ENCODE results near the gene HASPIN. TPM values are rescaled to one million over a fixed set of nuclear protein-coding genes. Genes with fewer than 3 reads are reported as not detected.

Gene HASPIN
- total RNA-seq, 4 donors from 2014 or later = 1.4 to 5.4 (median 3.0) TPM

- Histone ChIP-seq H3K9me3 (no peaks in the 10 kb centered on the region), H3K36me3 (no peaks in the 10 kb centered on the region), H3K27ac (no peak overlapping the region), H3K4me1 (peaks cover 0 to 12% (median 0%) of the 10 kb centered on the region in 3 donors), H3K4me3 (no peak overlapping the region), H3K27me3 (peaks cover 0 to 49% (median 0%) of the 10 kb centered on the region in 4 donors)
- intact Hi-C loops (cut with DNase I) = no loop called here
- DNase-seq = no peak
- TF ChIP-seq, protein P1, sequence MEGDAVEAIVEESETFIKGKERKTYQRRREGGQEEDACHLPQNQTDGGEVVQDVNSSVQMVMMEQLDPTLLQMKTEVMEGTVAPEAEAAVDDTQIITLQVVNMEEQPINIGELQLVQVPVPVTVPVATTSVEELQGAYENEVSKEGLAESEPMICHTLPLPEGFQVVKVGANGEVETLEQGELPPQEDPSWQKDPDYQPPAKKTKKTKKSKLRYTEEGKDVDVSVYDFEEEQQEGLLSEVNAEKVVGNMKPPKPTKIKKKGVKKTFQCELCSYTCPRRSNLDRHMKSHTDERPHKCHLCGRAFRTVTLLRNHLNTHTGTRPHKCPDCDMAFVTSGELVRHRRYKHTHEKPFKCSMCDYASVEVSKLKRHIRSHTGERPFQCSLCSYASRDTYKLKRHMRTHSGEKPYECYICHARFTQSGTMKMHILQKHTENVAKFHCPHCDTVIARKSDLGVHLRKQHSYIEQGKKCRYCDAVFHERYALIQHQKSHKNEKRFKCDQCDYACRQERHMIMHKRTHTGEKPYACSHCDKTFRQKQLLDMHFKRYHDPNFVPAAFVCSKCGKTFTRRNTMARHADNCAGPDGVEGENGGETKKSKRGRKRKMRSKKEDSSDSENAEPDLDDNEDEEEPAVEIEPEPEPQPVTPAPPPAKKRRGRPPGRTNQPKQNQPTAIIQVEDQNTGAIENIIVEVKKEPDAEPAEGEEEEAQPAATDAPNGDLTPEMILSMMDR (IDR thresholded peaks at IDR 0.05) = no peak
- no peak for TF ChIP-seq POLR2A (IDR thresholded peaks at IDR 0.05)
- 17 to 22% methylated on average over 1 to 5 of the region's 13 CpGs for WGBS, 2 donors
These were observed 38.5 kb upstream of the HASPIN start for GRCh38 chr17:3685174-3685573.

DNA sequence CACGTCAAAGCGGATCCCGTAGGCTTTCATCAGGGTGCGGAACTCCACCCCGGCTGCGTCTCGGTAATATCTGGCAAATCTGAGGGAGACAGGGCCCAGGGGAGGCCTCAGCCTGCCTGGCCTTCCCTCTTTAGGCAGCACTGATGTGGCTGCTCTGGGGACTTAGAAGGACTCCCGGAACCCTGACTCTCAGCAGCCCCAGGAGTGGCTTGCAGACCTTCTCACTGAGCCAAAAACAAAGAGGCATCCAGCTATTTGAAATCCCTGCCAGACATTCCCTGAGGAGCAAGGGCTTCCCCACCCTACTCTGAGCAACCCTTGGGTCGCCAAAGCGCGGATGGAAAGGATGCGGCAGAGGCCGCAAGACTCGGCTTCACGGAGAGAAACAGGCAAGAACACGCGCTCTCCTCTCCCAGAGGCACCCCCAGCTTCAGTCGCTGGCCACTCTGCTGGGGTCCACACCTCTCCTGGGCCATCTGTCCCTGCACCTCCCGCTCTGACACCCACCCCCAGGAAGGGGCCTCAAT is 35.6 kb upstream of the HASPIN start:
- Histone ChIP-seq H3K9me3 (no peaks in the 10 kb centered on the region), H3K4me1 (peaks cover 0 to 8% (median 0%) of the 10 kb centered on the region in 3 donors), H3K27ac (no peak overlapping the region), H3K4me3 (no peak overlapping the region), H3K36me3 (no peaks in the 10 kb centered on the region), H3K27me3 (peaks cover 0 to 55% (median 0%) of the 10 kb centered on the region in 4 donors)
- WGBS, 2 donors = 70% methylated on average over 2 of the region's 19 CpGs; no CpG with 5 or more reads in 1 of the 2 donors
- no peak for DNase-seq
- TF ChIP-seq, protein P1 (IDR thresholded peaks at IDR 0.05) = no peak
- no peak for TF ChIP-seq POLR2A (IDR thresholded peaks at IDR 0.05)
- intact Hi-C loops (cut with DNase I) = no loop called here

DNA sequence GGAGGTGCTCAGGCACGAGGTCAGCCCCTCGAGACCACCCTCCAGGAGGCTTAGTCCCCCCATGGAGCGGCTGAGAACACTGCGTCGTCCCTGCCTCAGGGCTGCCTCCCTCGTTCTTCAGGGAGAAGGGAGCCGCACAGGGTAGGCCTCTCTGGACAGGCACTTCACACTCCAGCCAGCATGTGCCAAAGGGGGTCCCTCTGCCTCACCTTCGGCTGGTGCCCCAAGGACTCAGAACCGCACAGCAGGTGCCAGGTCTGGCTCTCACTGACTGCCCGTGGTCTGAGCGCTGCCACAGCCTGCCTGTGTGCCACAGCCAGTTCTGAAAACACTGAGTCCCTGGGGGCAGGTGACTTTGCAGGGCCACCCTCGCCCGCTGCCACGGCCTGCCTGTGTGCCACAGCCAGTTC is 34.8 kb upstream of the HASPIN start:
- Histone ChIP-seq H3K27me3 (peaks cover 0 to 55% (median 0%) of the 10 kb centered on the region in 4 donors), H3K36me3 (no peaks in the 10 kb centered on the region), H3K27ac (no peak overlapping the region), H3K9me3 (no peaks in the 10 kb centered on the region), H3K4me1 (peaks cover 0 to 6% (median 0%) of the 10 kb centered on the region in 3 donors), H3K4me3 (no peak overlapping the region)
- intact Hi-C loops (cut with DNase I) = no loop called here
- TF ChIP-seq, protein P1 (IDR thresholded peaks at IDR 0.05) = no peak
- TF ChIP-seq POLR2A (IDR thresholded peaks at IDR 0.05) = no peak
- 50 to 75% methylated on average over 1 to 5 of the region's 14 CpGs for WGBS, 2 donors
- no peak for DNase-seq

DNA sequence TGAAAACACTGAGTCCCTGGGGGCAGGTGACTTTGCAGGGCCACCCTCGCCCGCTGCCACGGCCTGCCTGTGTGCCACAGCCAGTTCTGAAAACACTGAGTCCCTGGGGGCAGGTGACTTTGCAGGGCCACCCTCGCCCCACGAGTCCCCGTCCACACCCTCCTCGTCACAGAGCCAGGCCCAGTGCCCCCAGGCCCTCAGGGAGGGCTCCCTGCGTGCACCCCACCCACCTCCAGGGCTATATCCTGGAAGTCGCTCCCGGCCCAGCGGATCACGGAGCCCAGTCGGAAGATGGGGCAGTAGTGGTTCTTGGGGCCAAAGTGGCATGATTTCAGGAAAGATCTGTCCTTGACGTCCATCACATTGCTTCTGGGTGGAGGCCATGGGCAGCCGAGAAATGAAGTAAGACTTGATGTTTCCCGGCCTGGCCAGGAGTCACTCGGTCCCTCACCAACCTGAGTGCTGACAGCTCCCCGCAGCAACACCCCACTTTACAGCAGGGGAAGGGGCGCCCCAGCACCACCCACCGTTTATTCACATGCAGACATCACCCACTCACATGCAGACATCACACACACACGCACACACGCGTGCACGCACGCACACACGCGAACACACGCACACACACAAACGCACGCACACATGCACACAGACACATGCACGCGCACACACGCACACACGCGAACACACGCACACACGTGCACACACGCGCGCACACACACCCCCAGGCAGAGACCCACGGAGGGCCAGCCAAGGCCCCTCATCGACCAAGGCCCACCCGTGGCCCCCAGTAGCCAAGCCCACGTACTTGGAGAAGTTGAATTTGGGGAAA is 34.2 kb upstream of the HASPIN start:
- 71 to 86% methylated on average over 4 to 22 of the region's 44 CpGs for WGBS, 2 donors
- Histone ChIP-seq H3K36me3 (no peaks in the 10 kb centered on the region), H3K4me3 (no peak overlapping the region), H3K9me3 (no peaks in the 10 kb centered on the region), H3K4me1 (peaks cover 0 to 7% (median 0%) of the 10 kb centered on the region in 3 donors), H3K27me3 (peaks cover 0 to 55% (median 0%) of the 10 kb centered on the region in 4 donors), H3K27ac (no peak overlapping the region)
- intact Hi-C loops (cut with DNase I) = no loop called here
- no peak for DNase-seq
- no peak for TF ChIP-seq POLR2A (IDR thresholded peaks at IDR 0.05)

- DNase-seq = no peak
- intact Hi-C loops (cut with DNase I) = no loop called here
- Histone ChIP-seq H3K4me3 (no peak overlapping the region), H3K36me3 (no peaks in the 10 kb centered on the region), H3K4me1 (peaks cover under 1 to 10% (median 2%) of the 10 kb centered on the region in 3 donors), H3K27ac (no peak overlapping the region), H3K9me3 (no peaks in the 10 kb centered on the region), H3K27me3 (peaks cover 0 to 55% (median 3%) of the 10 kb centered on the region in 4 donors)
- 73 to 94% methylated on average over 2 of the region's 22 CpGs for WGBS, 2 donors
- TF ChIP-seq, protein P1 (IDR thresholded peaks at IDR 0.05) = no peak
- no peak for TF ChIP-seq POLR2A (IDR thresholded peaks at IDR 0.05)
These were observed 33.5 kb upstream of the HASPIN start for GRCh38 chr17:3690094-3690715.

Data from esophagus squamous epithelium (tissue), 5 donors.